A673 (cell line): Measurements from ENCODE around the gene RNPEP. TPM values are rescaled to one million over a fixed set of nuclear protein-coding genes. Genes with fewer than 3 reads are reported as not detected.
"Not testable (repeated sequence)": the region's sequence is repeated elsewhere in the genome, so short reads cannot be mapped to it uniquely, and the experiment has no call there.

Source experiments
- BruUV-seq: library from RNA; stranded (reverse); fragments of 400-500 nt; replicated peaks from 2 replicates; lab custom pipeline; 2021; lab: Mats Ljungman, UMichigan
- CTCF ChIA-PET: fragments of 300-600 bp; sonication (Branson Sonifier 250); formaldehyde crosslinking; loops from one replicate; lab custom pipeline; 2022; ENCODE audit warnings: antibody characterized with exemption; lab: Charles Lee
- POLR2A ChIA-PET: fragments of 300-600 bp; sonication (Branson Sonifier 250); formaldehyde crosslinking; loops from one replicate; lab custom pipeline; 2022; ENCODE audit warnings: antibody characterized with exemption; ENCODE audit not compliant: low non-redundant PET; lab: Charles Lee
- DNase-seq: peaks from one replicate; pipeline ENCODE4 v3.0.0-alpha.2; 2015; ENCODE audit warnings: low spot score
- H3K27ac ChIP-seq: fragments of 200-600 bp; sonication (generic); 2 replicates; pipeline ENCODE4 v1.5.1; 2016; ENCODE audit warnings: mixed run types, low read depth, mild to moderate bottlenecking, mixed read lengths, antibody characterized with exemption, low read length; ENCODE audit not compliant: poor library complexity, severe bottlenecking
- H3K27me3 ChIP-seq: fragments of 200-600 bp; sonication (generic); replicated peaks from 2 replicates; pipeline ENCODE4 v1.6.1; 2017; ENCODE audit warnings: mixed run types, low read depth, mild to moderate bottlenecking, mixed read lengths, antibody characterized with exemption, low read length; ENCODE audit not compliant: insufficient read depth, poor library complexity
- H3K36me3 ChIP-seq: fragments of 200-600 bp; sonication (generic); 2 replicates; pipeline ENCODE4 v1.6.1; 2016; ENCODE audit warnings: mixed run types, mild to moderate bottlenecking, mixed read lengths, antibody characterized with exemption, low read length; ENCODE audit not compliant: insufficient read depth, poor library complexity, severe bottlenecking
- H3K4me1 ChIP-seq: fragments of 200-600 bp; sonication (generic); 2 replicates; pipeline ENCODE4 v1.6.1; 2017; ENCODE audit warnings: mixed run types, mild to moderate bottlenecking, mixed read lengths, antibody characterized with exemption, low read length; ENCODE audit not compliant: insufficient read depth, poor library complexity, severe bottlenecking
- H3K4me3 ChIP-seq: fragments of 200-600 bp; sonication (generic); 2 replicates; pipeline ENCODE4 v1.5.1; 2016; ENCODE audit warnings: low read depth, mixed run types, mild to moderate bottlenecking, mixed read lengths, low read length; ENCODE audit not compliant: poor library complexity, severe bottlenecking
- H3K9me3 ChIP-seq: fragments of 200-600 bp; sonication (generic); 2 replicates; pipeline ENCODE4 v1.6.1; 2016; ENCODE audit warnings: mixed run types, low read depth, mild to moderate bottlenecking, mixed read lengths, antibody characterized with exemption, low read length; ENCODE audit not compliant: poor library complexity, severe bottlenecking
- CTCF ChIP-seq: fragments of 300-800, 200-600 bp; sonication (generic); conservative IDR thresholded peaks from 2 replicates; pipeline ENCODE4 v1.5.1; 2017; ENCODE audit warnings: low read depth, mild to moderate bottlenecking, antibody characterized with exemption, low read length, moderate library complexity, mixed read lengths
- EZH2 ChIP-seq: fragments of 200-600 bp; sonication (generic); IDR thresholded peaks from 2 replicates; pipeline ENCODE4 v1.6.1; 2017; ENCODE audit warnings: borderline replicate concordance, low read depth, mild to moderate bottlenecking, mixed read lengths, antibody characterized with exemption, low read length; ENCODE audit not compliant: poor library complexity, severe bottlenecking
- intact Hi-C: fragments of 100-400 bp; cut with micrococcal nuclease; formaldehyde crosslinking; loops from one replicate; pipeline ENCODE4 v1.10.0; 2022; ENCODE audit not compliant: unreplicated experiment
- total RNA-seq: library from RNA; stranded (reverse); gene quantifications from 2 replicates; pipeline ENCODE4 v1.2.3, GENCODE V29; 2021

RNPEP gene
- total RNA-seq, 1 experiment from 2014 or later, result 59.3 TPM

DNA sequence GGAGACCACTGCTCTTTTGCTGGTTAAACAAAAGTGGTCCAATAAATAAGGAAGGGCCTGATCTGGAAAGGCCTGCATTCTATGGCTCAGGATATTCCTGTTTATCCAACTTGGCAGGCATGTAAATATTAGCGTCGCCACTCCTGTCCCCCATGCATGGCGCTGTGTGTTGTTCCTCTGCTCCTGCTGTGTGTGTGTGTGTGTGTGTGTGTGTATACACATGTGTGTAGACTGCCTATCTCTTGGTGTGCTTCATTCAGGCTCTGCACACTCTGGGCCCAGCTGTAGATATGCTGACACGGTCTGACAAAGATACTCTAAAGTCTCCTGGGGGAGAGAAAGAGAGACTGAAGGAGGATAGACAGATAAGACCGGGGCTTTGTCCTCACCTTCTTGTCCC lies 42.9 kb upstream of the RNPEP start:
- CTCF ChIA-PET, result interaction anchor here (0.6 kb wide), 1 partner anchor 41 kb away, joined by 4 read pairs; no protein-coding TSS in a partner anchor
- BruUV-seq, result no TSS peak

DNA sequence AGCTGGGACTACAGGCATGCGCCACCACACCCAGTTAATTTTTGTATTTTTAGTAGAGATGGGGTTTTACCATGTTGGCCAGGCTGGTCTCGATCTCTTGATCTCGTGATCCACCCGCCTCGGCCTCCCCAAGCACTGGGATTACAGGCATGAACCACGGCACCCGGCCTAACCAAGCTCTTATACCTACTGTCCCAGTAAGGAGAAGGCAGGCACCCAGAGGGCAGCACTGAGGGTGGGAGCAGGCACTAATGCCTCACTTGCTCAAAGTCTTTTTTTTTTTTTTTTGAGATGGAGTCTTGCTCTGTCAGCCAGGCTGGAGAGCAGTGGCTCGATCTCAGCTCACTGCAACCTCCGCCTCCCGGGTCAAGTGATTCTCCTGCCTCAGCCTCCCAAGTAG lies 42.1 kb upstream of the RNPEP start:
- H3K27me3 ChIP-seq, BruUV-seq, H3K4me3 ChIP-seq, H3K9me3 ChIP-seq, DNase-seq, H3K4me1 ChIP-seq, intact Hi-C loops, POLR2A ChIA-PET, H3K36me3 ChIP-seq, H3K27ac ChIP-seq: not testable (repeated sequence)
- CTCF ChIA-PET, result interaction anchor here (0.6 kb wide), 1 partner anchor 42 kb away, joined by 4 read pairs; no protein-coding TSS in a partner anchor

More for the DNA sequence above, 42.9 kb upstream of the RNPEP start:
- no peaks in the 10 kb centered on the region for H3K27me3 ChIP-seq
- H3K27ac ChIP-seq, result no peak overlapping the region
- H3K4me3 ChIP-seq, result no peak overlapping the region
- no peak for DNase-seq
- intact Hi-C loops, result no loop called here
- TF ChIP-seq EZH2, result no peak
- TF ChIP-seq CTCF, result no peak
- H3K36me3 ChIP-seq, result no peaks in the 10 kb centered on the region
- POLR2A ChIA-PET, result no interaction called here
- H3K4me1 ChIP-seq, result no peaks in the 10 kb centered on the region
- H3K9me3 ChIP-seq, result no peaks in the 10 kb centered on the region

- TF ChIP-seq CTCF, result no peak
- no peak for TF ChIP-seq EZH2
- no peak for DNase-seq
- H3K4me3 ChIP-seq, result no peak overlapping the region
- no TSS peak for BruUV-seq
- no peaks in the 10 kb centered on the region for H3K27me3 ChIP-seq
- POLR2A ChIA-PET, result no interaction called here
- H3K36me3 ChIP-seq, result no peaks in the 10 kb centered on the region
- H3K27ac ChIP-seq, result no peak overlapping the region
- H3K4me1 ChIP-seq, result peaks cover under 1% of the 10 kb centered on the region
- CTCF ChIA-PET, result interaction anchor here (0.5 kb wide), 1 partner anchor 13 kb away, joined by 5 read pairs; no protein-coding TSS in a partner anchor
- no peaks in the 10 kb centered on the region for H3K9me3 ChIP-seq
- intact Hi-C loops, result no loop called here
Measured at GRCh38 chr1:201941420-201942128, 40.9 kb upstream of the RNPEP start.

DNA sequence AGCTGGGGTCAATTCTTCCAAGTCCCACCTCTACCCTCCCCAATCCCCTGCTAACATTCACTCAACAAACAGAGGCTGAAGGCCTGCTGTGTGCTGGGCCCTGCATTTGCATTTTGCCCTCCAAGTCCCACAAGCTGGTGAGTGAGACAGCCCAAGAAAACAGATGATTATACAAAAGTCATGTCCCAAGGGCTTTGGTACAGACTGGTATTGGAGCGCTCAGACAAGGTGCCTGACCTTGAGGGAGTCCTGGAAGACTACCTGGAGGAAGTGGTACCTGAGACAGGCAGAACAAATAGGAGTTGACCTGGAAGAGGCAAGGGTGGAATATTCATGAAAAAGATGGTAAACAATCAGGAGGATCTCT lies 40.3 kb upstream of the RNPEP start:
- H3K4me3 ChIP-seq, result no peak overlapping the region
- H3K4me1 ChIP-seq, result peaks cover 6% of the 10 kb centered on the region
- no peaks in the 10 kb centered on the region for H3K36me3 ChIP-seq
- no peaks in the 10 kb centered on the region for H3K9me3 ChIP-seq
- no peak for DNase-seq
- ChIA-PET POLR2A (no interaction called here), CTCF (no interaction called here)
- TF ChIP-seq CTCF (no peak), EZH2 (no peak)
- H3K27me3 ChIP-seq, result no peaks in the 10 kb centered on the region
- intact Hi-C loops, result no loop called here
- BruUV-seq, result no TSS peak
- no peak overlapping the region for H3K27ac ChIP-seq
